Midbrain (tissue), 1 donor: Measurements from ENCODE around the gene ABTB2.

Experiments
- DNase-seq: peaks from one replicate; lab custom pipeline; 2025; lab: John Stamatoyannopoulos, UW

The ABTB2 gene

DNA sequence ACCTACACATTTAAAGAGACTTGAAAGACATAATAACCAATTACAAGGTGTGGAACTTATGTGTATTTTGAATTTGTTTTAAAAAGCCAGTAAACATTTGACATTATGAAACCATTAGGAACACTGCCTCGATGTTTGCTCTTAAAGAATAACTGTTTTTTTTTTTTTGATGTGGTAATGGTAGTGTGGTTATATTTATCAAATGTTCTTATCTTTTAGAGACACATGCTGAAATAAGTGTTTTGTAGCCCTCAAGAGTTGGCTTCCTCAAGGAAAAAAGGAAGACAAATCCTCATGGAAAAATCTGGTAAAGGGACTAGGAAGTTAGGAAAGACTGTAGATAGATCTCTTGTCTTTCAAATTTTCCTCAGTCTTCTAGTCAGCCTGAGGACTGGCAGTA is 2.2 kb upstream of the ABTB2 start:
- no peak for DNase-seq

DNA sequence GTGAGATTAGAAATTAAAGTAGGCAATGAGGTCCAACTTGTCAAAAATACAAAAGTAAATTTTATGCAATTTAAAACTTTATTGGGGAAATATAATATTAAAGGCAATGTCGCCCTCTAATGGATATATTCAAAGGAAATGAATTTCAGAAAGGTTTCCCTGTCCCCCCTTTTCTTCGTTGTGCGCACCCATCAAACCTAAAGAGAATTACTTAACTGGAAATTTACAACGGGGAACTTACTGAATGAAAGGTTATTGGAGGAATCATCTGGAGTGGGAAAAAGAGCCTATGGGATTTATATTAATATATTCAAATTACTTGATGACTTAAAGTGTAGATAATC is 1.7 kb upstream of the ABTB2 start:
- no peak for DNase-seq

DNA sequence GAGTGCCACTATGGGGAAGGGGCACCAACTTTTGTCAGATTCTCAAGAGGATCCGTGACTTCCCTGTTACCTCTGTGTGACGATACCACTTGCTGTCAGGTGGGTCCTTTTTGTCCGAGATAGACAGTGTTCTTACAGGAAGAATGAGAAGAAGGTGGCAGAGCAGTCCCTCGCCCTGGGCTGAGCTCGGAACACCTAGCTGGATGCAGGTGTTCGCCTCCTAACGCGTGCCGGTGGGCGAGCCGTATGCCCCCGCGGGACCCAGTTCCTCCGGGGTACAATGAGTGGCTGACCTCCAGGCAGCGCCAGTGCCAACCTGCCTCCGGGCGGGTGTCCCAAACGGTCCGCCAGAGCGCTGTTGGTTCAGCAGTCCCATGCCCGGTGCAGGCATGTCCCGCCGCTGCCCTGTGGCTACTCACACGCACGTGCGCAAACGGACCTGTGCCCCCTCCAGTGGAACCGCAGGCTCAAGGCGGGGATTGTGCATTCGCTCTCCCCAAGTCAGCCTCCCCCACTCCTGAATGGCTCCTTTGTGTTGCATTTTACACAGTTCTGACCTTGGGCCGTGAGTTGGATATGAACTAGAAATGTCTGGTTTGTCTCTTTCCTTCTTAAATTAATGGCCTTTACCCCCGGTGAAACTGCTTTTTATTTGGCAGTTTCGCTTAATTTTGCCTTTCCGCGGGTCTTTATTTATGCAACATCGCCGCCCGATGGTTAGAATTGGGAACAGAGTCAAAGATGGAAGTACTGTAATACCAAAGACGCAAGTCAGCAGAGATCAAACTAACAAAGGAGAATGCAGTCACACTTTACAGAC is 1.1 kb upstream of the ABTB2 start:
- DNase-seq: peak; percentile 84

DNA sequence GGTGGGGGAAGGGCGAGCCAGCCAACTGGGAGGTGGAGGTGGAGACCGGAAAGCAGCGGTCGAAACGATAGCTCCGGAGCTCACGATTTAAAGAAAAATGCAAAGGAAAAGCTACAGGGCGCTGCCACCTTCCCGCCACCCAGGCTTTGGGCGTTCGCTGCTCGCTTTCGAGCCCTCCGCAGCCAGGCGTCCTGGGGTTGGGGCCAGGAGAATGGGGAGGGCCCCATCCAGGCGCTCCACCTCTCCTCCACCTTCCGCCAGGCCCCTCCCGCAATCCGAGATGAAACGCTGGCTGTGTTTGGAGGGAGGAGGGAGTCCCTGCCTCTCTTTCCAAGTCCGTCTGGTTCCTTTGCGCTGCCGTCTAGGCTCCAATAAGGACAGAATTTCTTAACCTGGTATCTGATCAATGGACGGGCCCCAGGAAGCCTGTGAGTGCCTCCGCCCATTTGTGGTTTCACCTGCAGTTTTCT is 483 bp upstream of the ABTB2 start:
- peak; percentile 76 for DNase-seq

DNA sequence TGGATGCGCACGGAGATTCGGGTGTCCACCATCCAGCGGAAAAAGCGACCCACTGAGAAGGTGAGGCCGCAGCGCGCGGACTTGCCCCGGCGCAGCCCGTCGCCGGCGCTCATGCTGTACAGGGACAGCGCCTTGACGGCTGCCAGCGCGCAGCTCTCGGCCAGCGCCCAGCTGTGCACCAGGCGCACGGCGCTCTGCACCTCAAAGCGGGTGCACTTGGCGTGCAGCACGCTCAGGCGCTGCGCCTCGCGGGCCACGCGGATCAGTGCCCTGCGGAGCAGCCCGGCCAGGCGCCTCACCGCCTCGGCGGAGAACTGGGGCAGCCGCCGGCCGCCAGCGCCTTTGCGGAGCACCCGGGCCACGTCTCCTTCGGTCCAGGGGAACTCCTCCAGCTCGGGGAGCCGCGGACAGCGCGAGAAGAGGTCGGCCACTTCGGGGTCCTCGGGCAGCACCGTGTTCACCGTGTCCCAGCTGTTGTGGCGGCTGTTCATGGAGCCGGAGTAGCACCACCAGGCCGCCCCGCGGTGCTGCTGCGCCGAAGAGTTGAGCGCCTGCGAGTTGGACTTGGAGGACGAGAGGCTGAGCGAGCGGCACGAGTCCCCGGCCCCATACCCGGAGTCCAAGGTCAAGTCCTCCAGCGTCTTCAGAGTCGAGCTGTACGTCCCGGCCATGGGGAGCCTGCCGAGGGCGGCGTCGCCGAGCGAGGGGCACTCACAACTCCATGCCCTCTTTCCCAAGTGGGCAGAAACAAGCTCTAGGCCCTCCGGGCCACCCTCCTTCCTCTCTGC is 703 bp downstream of the ABTB2 start:
- DNase-seq: peak; percentile 45

DNA sequence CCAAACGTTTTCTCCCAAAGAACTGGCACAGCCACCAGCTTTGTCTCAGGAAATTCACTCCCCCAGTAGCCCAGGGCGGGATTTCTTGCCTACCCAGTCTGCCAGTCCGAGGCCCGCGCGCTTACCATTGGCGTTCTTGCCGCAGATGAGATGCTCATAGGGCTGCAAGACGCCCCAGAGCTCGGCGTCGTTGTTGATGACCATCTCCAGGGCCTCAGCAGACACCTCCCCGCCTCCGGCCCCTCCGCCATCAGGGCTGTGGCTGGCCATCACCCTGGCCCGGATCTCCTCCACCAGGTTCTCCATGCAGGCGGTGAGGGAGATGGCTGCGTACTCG is 1.3 kb downstream of the ABTB2 start:
- no peak for DNase-seq

DNA sequence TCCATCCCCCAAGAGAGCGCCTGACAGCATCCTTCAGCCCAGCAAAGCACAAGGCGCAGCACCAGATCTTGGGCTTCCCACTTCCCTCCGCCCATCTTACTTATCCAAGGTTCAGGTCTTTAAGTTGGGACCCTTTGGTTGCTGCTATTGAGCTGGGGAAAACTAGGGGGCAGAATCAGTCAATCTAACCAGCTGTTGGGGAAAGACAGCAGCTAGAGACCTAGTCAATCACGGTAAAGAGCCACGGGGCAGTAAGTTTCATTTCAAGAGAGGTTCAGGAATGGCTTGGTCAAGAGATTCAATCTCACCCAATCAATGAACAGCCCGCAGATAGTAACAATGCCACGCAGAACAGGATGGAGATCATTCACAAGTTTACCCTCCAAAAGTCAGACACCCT is 1.7 kb downstream of the ABTB2 start:
- no peak for DNase-seq

DNA sequence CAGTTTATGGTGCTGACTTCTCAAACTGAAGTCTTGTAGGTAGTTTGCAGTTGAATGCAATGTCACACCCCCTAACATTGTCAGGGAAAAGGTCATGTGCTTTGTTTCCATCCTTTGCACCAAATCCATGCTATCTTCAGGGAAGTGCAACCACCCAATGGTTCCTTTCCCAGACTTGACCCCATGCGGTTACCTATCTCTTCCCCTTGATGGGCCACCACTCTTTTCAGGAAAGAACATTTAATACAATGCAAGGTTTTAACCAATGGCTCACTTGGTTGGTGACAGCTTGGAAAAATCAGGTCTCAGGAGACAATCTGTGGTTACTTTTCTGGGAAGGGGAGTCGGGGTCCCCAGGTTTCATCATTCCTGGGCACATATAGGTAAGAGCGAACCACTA is 2.1 kb downstream of the ABTB2 start:
- DNase-seq: no peak

DNA sequence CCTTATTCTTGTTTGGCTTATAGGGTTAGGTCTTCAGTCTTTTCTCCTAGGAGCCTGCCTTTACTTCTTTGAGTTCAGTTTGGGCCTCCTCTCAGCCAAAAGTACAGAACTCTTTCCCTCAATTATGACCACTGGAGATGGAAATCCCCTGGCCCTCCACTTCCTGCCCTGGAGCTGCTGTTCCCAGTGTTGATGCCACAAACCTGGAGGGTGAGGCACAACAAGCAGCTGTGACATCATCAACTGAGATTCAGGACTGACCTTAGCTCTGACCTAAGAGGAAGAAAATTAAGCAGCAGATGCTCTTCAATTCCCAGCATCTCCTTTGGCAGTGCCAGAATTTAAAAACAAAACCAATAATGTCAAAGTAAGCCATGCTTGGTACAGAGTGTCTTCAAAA is 3.0 kb downstream of the ABTB2 start:
- no peak for DNase-seq

DNA sequence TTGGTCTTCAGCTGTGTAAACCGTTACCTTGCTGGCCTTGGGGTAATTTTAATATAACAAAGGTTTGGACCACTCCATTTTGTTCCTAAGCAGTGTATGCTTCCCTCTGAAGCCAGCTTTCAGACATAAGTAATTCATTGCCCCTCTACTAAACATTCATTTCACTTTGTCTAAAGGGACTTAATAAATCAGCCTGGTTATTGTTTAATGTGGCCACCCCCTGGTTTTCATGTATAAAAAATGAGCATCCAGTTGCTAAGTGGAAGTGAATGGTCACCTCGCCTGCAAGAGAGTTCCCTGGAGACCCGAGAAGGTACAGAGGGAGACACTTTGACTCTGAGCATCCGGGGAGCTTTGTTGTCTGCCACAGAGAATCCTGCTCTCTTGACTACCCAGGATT is 3.9 kb downstream of the ABTB2 start:
- no peak for DNase-seq

DNA sequence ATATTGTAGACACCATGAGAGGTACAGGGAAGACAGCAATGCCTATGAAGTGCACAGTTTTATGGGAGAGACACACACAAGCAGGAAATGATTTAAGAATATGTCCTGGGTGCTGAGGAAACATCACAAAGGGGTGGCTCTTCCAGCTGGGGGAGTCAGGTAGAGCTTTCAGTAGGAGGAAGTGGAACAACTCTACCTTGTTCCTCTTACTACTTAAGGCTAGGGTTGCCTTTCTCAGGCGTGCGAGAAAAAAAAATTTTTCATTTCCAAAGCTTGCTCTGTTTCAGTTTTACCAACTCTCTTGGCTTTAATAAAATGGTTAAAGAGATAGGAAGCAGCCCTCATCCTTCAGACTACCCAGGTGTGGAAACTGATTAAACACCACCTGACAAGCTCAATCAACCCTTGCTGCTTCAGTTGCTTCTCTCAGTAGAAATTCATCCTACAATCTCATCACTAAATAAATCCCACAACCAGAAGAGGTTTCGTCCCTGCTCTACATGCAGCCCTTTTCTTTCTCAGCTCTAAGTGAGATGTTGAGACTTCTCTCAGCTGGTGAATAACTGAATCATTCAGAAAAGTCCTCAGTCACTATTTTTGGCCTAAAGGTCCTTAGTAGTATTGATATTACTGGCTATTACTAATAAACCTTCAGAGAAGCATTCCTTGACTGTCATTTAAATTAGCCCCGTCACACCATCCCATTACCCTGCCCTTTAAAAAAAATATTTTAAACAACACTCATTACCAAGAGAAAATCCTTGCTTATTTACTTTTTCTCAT is 5.9 kb downstream of the ABTB2 start:
- DNase-seq: no peak

DNA sequence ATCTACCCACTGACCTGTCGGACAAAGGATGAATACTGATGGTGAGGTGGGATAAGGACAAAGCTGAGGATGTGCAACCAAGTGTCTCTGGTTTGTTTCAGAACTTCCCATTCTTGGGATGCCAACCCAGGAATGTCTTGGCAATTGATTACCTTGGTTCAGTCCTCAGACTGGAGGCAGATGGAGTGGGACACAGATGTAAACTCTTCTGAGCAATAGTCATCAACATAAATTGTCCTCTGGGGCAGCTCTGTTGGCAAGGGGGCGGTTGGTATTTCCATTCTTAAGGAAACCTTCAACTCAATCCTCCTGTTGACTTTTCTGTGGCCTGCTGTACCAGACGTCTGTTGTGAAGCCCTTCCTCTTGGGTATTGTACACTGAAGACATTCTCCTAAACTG is 6.8 kb downstream of the ABTB2 start:
- no peak for DNase-seq

DNA sequence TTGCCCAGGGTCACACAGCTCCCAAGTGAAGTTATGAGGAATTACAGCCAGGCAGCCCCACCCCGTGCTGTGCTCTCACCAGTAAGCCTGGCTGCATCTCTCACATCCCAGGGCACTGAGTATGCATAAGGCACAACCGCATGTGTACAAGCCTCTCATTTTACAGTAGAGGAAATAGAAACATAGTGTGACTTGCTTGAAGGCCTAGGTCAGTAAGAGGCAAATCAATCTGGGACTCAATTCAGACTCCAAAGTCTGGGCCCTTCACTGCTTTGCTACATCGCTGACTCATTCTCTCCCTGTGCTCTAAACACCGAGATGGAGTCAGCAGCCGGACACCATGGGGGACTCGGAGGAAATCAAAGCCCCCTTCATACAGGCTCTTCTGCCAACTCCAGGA is 7.9 kb downstream of the ABTB2 start:
- no peak for DNase-seq

DNA sequence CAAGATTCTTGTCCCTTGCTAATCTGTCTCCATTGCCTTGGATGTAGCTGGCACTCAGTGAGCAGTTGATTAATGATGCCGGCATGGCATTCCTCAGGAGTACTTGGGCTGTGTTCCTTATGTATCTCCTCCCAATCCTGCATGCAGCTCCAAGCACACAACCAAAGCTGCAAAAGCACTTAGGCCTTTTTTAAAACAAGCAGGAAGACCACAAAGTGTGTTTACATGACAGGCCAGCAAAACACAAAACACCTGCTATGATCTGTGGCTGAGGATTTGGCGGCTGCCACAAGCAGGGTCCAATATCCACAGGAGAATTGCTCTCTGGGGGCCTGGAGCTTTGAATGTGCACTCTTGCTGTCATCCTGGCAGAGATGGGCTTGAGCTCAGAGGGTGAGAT is 8.9 kb downstream of the ABTB2 start:
- DNase-seq: no peak

DNA sequence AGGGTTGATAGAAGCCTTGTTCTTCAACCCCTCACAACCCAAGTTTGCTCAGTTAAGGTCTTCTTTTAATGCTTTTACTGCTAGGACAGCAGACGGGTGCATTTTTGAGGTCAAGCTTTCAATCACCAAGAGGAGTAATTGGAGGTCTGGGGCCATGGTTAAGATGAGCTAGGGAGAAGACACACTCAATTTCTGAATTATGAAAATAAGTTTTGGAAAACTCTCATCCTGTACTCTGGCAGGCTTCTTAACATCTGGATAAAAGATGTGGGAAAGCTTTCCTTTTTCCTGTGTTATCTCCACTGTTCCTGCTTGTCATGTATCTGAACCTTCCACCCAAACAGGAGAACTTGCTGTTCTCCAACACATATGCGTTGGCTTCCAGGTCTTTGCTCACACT is 9.7 kb downstream of the ABTB2 start:
- DNase-seq: no peak

DNA sequence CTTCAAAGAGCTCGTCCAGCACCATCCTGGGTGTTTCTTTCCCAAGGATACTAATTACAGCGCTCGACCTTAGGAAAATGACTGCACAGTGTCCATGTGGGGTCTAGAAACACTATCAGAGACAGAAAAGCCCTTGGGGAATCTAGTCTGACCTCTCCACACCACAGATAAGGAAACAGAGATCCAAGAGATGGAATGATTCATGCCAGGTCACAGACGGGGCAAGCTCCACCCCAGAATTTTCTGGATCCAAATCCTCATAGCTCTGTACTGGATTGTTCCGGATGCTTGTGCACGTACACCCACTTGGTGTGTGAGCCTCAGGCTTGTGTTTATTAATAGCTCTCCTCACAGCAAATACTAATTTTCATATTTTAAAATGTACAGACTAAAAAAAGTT is 11.3 kb downstream of the ABTB2 start:
- DNase-seq: no peak

DNA sequence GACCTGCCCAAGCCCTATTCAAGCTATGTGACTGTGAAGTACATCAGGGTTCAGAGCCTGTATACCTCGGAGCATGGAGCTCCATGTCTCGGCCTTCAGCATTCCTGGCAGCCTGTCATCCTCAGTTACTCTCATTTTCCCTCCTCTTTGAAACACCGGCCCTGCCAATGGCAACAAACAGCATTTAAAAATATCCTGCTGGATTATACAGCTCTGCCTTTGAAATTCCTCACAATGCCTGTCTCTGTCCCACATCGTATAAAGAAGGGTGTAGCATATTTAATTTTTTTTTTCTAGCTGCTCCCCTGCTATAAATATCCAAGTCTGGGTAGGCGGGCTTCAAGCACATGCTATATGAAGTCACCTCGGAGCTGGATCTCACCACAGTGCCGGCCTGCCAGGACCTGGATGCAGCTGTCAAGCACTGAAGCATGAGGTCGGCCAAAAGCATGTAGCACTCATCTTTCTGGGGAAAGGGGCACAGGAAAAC is 11.8 kb downstream of the ABTB2 start:
- no peak for DNase-seq

DNA sequence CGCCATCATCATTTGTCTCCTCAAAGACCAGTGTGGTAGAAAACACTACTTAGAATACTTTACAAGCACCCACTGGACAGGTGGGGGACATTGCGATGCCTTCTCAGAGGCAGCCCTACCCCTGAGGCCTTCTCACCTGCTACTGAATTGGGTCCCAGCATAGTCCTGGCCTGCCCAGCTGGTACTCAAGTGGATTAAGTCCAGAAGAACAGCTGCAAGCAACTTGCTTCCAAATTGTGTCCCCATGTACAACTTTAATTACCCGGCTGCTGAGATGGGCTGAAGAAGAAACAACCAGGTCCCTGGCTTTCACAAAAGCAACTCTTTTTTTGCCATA is 12.3 kb downstream of the ABTB2 start:
- no peak for DNase-seq

DNA sequence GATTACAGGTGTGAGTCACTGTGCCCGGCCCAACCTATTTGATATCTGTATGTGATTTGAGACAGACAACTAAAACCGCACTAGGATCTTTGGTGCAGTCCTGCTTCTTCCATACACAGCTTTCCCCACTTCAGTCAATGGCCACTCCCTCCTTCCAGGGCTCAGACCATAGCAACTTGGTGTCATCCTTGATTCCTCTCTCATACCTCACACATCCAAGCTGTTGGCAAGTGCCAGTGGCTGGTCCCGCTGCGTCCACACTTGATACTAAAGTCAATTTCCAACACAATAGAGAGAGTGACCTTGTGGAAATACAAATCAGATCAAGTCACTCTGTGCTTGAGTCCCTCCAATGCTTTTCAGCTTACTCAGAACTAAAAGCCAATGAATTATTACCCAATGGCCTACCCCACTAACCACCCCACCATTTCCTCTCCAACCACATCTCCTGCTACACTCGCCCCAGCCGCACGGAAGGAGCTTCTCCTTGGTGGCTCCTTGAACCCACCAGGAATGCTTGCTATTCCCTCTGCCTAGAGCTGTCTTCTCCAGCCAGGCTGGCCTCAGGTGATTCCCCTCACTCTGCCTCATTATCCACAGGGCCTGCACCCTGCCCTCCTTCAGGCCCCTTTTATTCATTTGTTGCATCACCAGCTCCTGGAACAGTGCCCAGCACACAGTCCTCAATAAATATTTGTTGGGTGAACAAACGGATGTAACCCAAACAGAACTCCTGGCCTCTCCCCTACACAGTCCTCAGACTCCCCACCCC is 12.9 kb downstream of the ABTB2 start:
- DNase-seq: no peak

DNA sequence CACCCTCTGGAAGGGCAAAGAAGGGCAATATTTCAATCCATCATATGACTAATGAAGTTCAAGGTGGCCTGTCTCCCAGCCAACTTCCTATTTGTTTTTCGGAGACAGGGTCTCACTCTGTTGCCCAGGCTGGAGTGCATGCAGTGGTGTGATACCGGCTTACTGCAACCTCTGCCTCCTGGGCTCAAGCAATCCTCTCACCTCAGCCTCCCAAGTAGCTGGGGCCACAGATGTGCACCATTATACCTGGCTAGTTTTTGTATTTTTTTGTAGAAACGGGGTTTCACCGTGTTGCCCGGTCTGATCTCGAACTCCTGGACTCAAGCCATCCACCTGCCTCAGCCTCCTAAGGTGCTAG is 13.4 kb downstream of the ABTB2 start:
- no peak for DNase-seq

DNA sequence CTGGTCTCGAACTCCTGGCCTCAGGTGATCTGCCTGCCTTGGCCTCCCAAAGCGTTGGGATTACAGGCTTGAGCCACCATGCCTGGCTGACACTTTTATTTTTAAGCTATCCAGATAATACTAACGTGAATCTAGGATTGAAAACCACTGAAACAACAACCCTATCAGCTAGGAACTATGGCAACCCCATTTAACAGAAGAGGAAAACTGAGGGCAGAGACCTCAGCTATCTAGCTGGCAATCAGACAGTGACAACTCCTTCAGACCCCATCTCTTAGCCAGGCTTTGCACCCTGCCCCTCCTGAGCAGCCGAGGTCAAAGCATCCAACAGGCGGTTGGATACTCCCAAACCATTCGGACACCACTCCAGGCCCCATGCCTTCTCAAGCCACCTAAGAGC is 14.1 kb downstream of the ABTB2 start:
- DNase-seq: no peak

DNA sequence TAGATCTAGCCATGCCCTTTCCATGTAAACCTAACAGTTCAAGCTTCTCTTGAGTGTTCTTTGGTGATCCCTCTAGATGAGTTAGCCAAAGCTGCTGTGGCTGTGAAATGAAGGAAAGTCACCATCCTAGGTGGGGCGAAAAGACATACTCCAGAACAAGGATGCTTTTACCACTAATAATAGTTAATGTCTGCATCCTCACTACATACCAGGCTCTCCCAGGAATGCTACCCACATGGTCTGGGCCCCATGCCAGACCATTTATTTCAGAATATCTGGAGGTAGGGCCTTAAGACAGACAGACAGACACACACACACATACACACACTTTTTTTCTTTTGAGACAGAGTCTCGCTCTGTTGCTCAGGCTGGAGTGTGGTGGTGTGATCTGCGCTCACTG is 14.7 kb downstream of the ABTB2 start:
- DNase-seq: no peak
